Smooth muscle cell of the brain vasculature (primary cell): Measurements from ENCODE around the gene TEKT2.

Experiments used
- DNase-seq: peaks from one replicate; pipeline ENCODE4 v3.0.0-alpha.2; 2012; ENCODE audit warnings: low read depth, low spot score

Gene TEKT2, protein sequence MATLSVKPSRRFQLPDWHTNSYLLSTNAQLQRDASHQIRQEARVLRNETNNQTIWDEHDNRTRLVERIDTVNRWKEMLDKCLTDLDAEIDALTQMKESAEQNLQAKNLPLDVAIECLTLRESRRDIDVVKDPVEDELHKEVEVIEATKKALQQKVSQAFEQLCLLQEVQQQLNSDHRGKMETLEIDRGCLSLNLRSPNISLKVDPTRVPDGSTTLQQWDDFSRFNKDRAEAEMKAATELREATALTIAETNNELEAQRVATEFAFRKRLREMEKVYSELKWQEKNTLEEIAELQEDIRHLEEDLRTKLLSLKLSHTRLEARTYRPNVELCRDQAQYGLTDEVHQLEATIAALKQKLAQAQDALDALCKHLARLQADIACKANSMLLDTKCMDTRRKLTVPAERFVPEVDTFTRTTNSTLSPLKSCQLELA

DNA sequence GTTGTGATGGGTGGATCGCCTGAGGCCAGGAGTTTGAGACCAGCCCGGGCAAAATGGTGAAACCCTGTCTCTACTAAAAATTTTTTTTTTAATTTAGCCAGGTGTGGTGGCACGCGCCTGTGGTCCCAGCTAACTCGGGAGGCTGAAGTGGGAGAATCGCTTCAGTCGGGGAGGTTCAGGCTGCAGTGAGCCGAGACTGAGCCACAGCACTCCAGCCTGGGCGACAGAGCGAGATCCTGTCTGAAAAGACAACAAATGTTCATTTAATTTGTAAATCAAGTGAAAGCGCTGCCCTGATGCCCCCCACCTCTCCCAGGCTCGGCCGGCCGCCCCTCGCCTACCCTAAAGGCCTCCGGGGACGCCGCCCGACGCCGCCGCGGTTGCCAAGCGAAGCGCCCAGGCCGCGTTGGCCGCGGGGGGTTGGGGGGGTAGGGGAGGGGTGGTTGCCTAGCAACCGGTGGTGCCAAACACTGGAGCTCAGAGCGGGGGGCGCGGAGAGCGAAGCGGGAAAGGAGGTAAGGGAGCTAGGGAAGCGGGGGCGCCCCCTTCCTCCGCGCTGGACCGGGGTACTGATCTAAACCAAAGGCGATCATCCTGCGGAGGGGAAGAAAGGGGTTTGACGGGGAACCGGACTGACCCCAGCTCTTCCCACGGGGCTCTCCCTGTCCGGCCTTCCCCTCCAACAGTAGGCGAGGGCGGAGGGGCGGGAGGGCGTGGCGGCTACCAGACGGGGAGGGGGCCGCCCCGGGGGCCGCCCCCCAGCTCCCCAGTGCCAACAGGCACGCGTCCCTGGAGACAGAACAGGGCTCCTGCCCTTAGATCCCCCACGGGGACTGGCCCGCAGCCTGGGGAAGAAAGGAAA is at the start of gene TEKT2:
TEKT2 (plus strand) TSS at position 460 of the 862 bp plus-strand sequence. CDS start 828 bp downstream, outside the sequence.
- no peak for DNase-seq

DNA sequence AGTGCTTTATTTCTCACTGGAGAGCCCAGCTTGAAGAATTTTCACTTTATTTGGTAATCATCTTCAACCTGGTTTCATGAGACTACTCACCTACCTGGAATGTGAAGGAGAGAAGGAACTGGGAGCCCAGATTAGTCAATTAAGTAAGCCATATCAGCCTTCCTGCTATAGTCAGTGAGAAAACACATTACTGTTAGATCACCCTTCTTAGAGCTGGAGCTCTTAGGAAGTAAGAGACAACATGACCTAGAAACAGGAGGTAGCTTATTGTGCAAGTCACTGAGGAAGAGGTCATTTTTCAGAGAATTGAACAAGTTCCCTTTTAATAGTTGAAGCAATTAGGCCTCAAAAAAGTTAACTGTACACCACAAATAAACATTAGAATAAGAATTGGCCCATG is 49.2 kb upstream of the TEKT2 start:
- DNase-seq: no peak

DNA sequence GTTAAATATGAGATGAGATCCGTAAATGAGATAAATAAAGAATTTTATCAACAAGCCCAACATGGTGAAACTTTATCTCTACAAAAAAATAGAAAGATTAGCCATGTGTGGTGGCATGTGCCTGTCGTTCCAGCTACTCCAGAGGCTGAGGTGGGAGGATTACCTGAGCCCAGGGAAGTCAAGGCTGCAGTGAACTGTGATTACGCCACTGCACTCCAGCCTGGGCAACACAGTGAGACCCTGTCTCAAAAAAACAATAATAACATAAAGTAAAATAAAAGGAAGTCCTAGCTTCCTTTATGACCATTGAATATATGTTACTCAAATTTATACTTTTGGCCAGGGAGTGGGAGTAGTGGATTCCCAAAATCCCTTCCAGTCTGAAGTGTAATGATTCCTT is 48.7 kb upstream of the TEKT2 start:
- no peak for DNase-seq

DNA sequence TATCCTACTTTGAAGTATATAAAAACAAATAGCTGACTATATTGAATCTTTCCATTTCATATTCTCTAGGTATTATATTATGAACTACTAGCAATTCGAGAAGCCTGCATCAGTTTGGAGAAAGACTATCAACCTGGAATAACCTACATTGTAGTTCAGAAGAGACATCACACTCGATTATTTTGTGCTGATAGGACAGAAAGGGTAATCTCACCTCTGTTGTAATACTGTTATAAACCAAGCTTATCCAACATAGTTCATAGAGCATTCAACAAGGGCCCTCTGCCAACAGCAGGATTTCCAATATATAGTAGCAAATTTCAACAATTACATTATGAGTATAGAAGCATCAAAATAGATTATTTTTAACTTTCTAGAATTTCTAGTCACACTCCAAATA is 43.7 kb upstream of the TEKT2 start:
- no peak for DNase-seq

DNA sequence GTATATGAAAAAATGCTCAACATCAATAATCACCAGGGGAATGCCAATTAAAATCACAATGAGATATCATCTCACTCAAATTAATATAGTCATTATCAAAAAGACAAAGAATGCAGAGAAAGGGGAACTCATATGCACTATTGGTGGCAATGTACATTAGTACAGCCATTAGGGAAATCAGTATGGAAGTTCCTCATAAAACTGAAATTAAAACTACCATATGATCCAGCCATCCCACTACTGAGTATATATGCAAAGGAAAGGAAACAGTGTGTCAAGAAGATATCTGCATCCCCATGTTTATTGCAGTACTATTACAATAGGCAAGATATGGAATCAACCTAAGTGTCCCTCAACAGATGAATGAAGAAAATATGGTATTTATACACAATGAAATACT is 32.1 kb upstream of the TEKT2 start:
- no peak for DNase-seq

DNA sequence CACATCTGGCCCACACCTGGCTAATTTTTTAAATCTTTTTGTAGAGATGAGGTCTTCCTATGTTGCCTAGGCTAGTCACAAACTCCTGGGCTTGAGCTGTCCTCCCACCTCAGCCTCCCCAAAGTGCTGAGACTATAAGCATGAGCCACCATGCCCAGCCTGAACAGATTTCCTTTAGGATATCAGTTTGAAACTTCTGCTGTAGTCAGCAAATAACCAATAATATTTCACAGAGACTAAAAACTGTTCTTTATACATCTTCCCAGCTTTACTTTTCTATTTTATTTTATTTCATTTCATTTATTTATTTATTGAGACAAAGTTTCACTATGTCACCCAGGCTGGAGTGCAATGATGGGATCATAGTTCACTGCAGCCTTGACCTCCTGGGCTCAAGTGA is 29.9 kb upstream of the TEKT2 start:
- no peak for DNase-seq

DNA sequence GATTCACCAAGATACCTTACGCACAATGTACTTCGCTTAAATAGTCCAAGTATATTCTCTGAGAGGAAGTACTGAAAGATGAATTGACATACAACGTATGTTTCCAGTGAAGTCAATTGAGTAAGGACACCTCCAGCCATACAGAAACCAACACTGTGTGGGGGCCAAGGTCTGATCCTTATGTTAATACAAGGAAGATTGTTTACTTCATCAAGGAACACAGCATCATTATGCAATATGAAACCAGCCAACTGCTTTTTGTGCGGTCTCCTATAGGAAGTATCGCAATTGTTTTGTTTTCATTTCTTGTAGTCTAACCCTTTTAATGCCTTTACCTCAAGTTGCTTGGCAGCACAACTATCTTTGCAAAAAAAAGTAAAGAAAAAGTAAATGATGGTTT is 28.2 kb upstream of the TEKT2 start:
- DNase-seq: no peak

DNA sequence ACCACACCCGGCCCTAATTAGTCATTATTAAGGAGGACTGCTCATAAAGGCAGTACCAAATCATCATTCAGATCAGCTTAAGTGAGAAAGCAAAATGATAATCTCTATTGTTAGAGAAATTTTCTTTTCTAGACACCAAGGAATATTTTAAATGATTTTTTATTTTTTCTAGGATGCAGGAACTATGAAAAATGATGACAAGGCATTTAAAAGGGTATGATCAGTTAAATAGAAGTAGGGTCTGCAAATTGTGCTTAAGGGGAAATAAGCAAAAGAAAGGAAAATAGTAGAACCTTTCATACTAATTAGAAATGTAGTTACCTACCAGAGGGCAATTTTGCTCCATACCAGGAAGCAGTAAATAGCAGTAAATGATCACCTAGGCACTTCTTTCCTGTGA is 21.6 kb upstream of the TEKT2 start:
- no peak for DNase-seq

DNA sequence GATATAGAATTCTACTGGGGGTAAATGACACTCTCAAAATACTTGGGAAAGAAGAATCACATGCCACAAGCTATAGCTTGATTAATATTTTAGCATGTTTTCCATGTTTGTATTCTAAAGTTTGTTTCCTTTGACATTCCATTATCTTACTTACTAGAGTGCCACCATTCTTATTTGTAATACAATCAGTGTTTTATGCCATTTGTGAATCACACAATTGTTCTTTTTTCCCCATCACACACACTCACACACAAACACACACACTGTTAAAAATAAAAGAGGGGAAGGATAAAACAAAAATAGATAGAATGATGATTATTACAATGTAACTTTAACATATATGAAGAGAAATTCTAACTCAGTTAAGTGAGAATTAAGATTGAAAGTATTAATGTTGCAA is 16.0 kb upstream of the TEKT2 start:
- no peak for DNase-seq

DNA sequence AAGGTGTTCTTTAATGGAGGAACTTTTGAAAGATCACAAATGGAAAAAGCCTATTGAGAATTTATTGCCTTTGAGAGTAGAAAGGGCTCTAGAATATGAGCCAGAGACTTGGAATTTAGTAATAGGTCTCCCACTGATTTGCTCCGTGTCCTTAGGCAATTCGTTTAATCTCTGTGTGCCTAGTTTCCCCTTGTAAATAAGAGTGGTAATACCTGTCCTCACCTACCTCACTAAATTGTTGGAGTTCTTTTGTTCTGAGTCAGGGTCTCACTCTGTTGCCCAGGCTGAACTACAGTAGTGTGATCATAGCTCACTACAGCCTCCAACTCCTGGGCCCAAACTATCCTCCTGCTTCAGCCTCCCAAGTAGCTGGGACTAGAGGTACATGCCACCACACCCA is 15.0 kb upstream of the TEKT2 start:
- DNase-seq: no peak

DNA sequence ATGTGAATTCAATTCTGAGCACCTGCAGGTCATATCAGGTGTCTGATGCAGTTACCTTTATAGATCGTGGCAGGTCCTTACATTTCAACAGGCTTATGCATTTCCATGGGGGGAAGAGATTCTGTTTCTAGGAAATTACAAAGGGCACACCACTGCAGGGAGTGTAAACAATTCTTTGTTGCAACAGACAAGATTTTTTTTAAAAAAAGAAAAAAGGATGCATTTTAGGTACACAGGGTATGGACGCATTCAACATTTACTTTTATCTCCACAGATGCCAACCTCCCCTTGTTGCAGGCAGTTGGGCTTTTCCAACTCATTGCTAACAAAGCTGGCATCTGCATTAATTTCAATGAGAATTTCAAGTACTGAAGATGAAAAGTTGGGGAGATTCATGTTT is 13.5 kb upstream of the TEKT2 start:
- DNase-seq: no peak

DNA sequence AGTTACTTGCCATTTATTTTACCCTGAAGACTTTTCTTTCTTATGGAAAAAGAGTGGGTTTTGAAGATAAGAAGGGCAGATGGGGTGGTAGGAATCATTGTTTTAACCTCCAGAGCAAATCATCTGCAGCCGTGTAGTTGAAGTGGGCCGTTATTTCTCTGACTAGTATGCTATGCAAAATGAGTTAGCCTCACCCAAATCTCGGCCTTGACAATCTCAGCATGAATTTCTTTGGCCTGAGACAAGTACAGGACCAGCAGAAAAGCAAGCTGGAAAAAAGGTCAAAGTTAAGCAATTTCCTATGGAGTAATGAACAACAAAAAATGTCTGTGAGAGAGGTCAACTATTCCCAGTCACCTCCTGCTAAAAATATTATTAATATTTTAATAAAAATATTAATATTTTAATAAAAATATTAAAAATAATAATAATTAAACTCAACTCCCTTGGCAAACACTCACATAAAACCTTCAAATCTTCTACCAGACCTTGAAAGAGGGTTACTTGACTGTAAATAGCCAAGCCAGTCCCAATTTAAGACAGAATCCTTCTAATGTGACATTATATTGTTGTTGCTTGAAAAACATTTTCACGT is 6.8 kb upstream of the TEKT2 start:
- no peak for DNase-seq

DNA sequence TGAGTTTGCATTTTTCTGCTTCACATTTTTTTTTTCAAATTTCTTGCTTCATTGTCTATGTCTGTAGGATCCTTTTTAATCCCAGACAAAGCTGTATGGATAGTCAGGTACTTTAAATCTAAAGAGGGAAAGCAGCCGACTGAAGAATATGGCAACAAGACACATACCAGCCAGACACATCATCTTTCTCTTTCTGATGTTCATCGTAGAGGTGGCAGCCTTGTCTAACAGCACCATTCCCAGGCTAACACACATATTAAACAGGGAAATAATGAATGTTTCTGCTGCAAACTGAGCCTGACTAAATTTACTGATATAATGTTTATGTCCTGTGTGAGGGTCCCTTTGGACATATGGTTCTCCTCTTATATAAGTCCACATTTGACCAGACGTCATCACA is 3.7 kb upstream of the TEKT2 start:
- no peak for DNase-seq

DNA sequence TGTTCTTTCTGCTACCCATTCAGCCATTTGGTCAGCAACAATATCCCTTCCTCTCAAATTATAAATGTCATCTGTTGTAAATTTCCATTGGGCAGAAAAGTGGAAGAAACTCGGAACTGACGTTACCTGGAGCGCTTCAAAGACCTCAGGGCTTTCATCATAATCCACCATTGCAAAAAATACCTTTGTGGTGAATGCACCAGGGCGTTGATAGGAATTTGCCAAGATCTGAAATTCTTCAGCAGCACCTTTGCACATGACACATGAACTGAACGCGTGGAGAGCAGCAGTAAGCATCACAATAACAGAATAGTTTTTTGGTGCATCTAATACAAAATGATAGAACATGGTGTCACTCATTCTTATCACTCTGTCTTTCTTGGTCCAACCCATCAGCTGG is 3.1 kb upstream of the TEKT2 start:
- no peak for DNase-seq

DNA sequence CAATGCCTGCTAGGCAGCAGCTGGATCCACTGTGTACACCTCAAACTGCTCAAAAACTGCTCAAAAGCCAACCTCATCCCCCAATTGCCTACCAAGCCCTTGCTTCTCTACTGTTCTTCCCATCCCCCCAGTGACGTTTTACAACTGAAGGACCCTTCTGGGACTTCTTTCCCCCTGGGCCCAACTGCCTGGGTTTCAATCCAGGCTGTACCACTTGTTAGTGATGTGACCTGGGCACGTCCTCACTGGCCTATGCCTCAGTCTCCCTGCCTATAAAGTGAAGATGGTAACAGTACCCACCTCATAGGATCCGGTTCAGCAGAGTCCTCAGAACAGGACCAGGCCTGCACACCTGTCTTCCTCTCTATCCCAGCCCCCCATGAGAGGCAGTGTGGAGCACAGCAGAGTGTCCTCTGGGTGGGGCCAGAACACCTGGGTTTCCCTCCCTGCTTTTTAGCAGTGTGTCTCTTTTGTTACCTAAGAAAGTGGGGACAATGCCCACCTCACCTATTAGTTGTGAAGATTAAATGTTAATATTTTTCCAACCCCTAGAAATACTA is 1.9 kb upstream of the TEKT2 start:
- no peak for DNase-seq

DNA sequence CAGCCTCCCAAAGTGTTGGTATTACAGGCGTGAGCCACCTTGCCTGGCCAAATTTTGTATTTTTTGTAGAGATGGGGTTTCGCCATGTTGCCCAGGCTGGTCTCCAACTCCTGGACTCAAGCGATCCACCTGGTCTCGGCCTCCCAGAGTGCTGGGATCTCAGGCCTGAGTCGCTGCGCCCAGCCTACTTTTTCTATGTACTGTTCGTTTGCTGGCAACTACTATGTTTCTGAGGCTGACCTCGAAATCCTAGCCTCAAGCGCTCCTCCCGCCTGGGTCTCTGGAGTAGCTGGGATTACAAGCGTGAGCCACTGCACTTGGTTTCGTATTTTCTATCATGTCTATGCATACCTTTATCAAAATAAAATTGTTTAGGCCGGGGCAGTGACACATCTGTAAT is 675 bp upstream of the TEKT2 start:
- no peak for DNase-seq

DNA sequence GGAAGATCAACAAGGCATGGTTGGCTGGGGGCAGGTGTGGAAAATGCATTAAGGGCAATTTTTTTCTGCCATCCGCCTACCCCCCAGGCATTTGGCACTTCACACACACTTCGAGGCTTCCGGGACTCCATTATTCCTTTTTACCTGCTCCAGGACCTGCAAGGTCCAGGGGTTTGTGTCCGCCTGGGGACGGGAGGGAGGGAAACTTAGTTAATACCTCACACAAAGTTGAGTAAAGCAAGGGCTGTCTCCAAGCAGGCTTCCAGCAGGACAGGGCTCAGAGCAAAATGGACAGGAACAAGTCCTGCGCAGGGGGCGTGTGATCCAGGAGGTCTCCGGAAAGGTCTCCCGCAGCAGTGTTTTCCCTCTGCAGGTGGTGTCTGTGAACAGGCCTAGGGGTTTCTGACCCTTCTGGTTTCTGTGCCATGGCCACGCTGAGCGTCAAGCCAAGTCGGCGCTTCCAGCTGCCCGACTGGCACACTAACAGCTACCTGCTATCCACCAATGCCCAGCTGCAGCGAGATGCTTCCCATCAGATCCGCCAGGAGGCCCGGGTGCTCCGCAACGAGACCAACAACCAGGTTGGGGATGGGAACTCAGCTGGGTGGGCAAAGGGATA is 712 bp downstream of the TEKT2 start:
- DNase-seq: no peak

DNA sequence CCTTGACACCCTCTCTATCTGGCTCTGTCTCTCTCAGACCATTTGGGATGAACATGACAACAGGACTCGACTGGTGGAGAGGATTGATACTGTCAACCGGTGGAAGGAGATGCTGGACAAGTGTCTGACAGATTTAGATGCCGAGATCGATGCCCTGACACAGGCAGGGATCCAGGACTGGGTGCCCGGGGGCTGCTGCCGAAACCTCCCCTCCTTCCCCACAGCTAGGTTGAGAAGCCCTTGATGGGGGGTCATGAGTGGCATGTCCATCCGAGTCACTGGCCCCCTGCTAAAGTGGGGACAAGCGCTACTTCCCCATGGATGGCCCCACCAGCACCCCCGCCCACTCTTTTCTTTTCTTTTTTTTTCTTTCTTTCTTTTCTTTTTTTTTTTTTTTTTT is 1.2 kb downstream of the TEKT2 start:
- DNase-seq: no peak

DNA sequence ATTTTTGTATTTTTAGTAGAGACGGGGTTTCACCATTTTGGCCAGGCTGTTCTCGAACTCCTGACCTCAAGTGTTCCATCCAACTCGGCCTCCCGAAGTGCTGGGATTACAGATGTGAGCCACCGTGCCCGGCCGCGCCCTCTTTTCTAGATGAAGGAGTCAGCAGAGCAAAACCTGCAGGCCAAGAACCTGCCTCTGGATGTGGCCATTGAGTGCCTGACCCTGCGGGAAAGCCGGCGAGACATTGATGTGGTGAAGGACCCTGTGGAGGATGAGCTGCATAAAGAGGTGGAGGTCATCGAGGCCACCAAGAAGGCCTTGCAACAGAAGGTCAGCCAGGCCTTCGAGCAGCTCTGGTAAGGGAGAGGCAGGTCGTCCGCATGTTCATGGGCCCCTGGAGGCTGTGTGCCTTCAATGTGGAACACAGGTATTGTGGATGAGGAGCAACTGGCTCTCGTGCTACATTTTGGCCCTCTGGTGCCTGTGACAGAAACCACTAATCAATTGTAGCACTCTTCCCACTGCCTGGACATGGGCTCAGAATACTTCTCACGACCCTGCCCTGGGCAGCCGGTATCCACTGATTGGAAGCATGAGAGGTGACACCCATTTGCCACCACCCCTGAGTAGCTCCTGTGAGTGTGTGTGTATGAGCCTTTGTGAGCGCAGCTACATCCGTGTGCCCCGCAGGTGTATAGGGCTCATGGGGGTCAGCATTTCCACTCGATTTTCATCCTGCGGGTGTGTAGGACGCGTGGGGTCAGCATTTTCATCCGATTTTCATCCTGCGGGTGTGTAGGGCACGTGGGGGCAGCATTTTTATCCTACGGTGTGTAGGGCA is 2.0 kb downstream of the TEKT2 start:
- DNase-seq: no peak

DNA sequence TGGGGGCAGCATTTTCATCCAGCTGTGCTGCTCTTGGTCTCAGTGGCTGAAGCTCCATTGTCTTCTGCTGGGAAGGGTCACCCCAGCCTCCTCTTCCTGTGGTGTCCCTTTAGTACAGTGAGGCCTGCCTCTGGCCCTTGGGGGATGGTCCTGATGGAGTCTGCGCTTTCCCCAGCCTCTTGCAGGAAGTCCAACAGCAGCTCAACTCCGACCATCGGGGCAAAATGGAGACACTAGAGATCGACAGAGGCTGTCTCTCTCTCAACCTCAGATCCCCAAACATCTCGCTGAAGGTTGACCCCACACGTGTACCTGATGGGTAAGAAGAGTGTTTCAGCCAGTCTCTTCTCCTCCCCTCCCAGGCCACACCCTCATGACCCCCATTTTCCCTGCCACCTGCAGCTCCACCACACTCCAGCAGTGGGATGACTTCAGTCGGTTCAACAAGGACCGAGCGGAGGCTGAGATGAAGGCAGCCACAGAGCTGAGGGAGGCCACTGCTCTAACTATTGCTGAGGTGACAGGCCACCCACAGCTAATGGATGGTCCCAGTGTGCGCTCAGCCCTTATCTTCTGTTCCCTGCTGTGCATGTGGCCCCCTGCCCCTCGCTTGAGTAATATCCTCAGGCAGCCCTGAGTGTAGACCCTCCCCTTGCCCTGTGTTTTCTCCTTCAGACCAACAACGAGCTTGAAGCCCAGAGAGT is 2.8 kb downstream of the TEKT2 start:
- no peak for DNase-seq
